Epithelial cell of umbilical artery (primary cell): ENCODE results near the gene GPR32. TPM values are rescaled to one million over a fixed set of nuclear protein-coding genes. Genes with fewer than 3 reads are reported as not detected.

Experiments
- total RNA-seq: library from RNA; depleted of rRNA; stranded (reverse); fragments of >200 nt; gene quantifications from 2 replicates; pipeline ENCODE4 v1.2.3, GENCODE V29; 2014

Gene GPR32
- total RNA-seq = not detected in 2 replicates

GRCh38 chr19:50770164-50770563 lies at the start of gene GPR32:
GPR32 (plus strand) TSS chr19:50770464; CDS start chr19:50770601, 137 bp downstream.

GRCh38 chr19:50723069-50723468 lies 47.2 kb upstream of the GPR32 start, which contains the start of gene CLEC11A:
CLEC11A (plus strand) TSS chr19:50723364; CDS start chr19:50723526, 162 bp downstream.

GRCh38 chr19:50790396-50790795 lies 20.1 kb downstream of the GPR32 start, which contains the start of gene ACP4:
ACP4 (plus strand) TSS chr19:50790415; CDS start chr19:50790415, 0 bp downstream.

Other genes starting within 250 kb of the GPR32 start
- gene LRRC4B, start 202.0 kb upstream of the GPR32 start, total RNA-seq = under 0.01 TPM in 1 of 2 replicates, not detected in the other
- gene SYT3, start 130.6 kb upstream of the GPR32 start, total RNA-seq = under 0.01 and 0.15 TPM in 2 replicates
- 2.7 TPM in 1 of 2 replicates, not detected in the other for gene C19orf81, start 121.0 kb upstream of the GPR32 start, total RNA-seq
- gene SHANK1, start 50.7 kb upstream of the GPR32 start, total RNA-seq = 0.97 and 1.8 TPM in 2 replicates
- gene CLEC11A, start 47.1 kb upstream of the GPR32 start, total RNA-seq = 22.4 and 27.4 TPM in 2 replicates
- gene ACP4, start 20.0 kb downstream of the GPR32 start, total RNA-seq = not detected in 2 replicates
- not detected in 2 replicates for gene KLK1, start 53.3 kb downstream of the GPR32 start, total RNA-seq
- not detected in 2 replicates for gene KLK15, start 63.1 kb downstream of the GPR32 start, total RNA-seq
- gene KLK3, start 84.5 kb downstream of the GPR32 start, total RNA-seq = not detected in 2 replicates
- gene KLK2, start 103.0 kb downstream of the GPR32 start, total RNA-seq = not detected in 2 replicates
- not detected in 2 replicates for gene KLK4, start 140.9 kb downstream of the GPR32 start, total RNA-seq
- gene KLK5, start 182.6 kb downstream of the GPR32 start, total RNA-seq = not detected in 2 replicates
- gene KLK6, start 199.1 kb downstream of the GPR32 start, total RNA-seq = 0.32 TPM in 1 of 2 replicates, not detected in the other
- not detected in 2 replicates for gene KLK7, start 213.5 kb downstream of the GPR32 start, total RNA-seq
- not detected in 2 replicates for gene KLK8, start 231.1 kb downstream of the GPR32 start, total RNA-seq
- not detected in 2 replicates for gene KLK10, start 249.2 kb downstream of the GPR32 start, total RNA-seq